GM18511 (cell line): ENCODE measurements around the gene UAP1L1.
"Not testable (repeated sequence)": the region's sequence is repeated elsewhere in the genome, so short reads cannot be mapped to it uniquely, and the experiment has no call there.

Experiments
- ATAC-seq: cut with Tn5 transposase; IDR thresholded peaks from one replicate; pipeline ENCODE4 v1.9.1; 2021; ENCODE audit warnings: mild to moderate bottlenecking, moderate library complexity; ENCODE audit not compliant: unreplicated experiment

The UAP1L1 gene

DNA sequence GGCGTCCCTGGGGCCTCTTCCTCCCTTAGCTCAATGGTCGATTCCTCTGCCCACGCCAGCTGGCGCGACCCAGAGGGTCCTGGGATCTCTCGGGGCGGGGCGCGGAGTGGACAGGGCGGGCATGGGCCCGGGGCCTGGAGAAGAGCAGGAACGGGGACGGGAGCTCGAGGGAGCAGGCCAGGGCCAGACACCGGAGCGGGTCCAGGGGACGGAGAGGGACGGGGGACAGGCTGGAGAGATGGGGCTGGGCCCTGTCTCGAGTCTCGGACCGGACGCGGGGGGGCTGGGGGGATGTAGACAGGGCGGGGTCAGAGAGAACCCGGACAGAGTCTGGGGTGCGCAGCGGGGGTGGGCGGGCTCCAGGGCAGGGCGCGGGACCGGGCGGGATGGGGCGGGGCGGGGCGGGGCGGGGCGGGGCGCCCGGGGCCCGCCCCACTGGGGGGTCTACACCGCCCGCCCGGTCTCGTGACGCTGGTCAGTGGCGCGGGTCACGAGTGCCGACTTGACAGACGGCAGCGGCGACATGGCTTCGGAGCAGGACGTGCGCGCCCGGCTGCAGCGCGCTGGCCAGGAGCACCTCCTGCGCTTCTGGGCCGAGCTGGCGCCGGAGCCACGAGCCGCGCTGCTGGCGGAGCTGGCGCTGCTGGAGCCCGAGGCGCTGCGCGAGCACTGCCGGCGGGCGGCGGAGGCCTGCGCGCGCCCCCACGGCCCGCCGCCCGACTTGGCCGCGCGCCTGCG, at the start of gene UAP1L1:
Gene UAP1L1 (plus strand): TSS at position 508 of the 738 bp plus-strand sequence. CDS start 16 bp downstream, at position 524.
- ATAC-seq, result no peak

GRCh38 chr9:137028263-137029057, 48.9 kb upstream of the UAP1L1 start:
- ATAC-seq, result peak; percentile 46

DNA sequence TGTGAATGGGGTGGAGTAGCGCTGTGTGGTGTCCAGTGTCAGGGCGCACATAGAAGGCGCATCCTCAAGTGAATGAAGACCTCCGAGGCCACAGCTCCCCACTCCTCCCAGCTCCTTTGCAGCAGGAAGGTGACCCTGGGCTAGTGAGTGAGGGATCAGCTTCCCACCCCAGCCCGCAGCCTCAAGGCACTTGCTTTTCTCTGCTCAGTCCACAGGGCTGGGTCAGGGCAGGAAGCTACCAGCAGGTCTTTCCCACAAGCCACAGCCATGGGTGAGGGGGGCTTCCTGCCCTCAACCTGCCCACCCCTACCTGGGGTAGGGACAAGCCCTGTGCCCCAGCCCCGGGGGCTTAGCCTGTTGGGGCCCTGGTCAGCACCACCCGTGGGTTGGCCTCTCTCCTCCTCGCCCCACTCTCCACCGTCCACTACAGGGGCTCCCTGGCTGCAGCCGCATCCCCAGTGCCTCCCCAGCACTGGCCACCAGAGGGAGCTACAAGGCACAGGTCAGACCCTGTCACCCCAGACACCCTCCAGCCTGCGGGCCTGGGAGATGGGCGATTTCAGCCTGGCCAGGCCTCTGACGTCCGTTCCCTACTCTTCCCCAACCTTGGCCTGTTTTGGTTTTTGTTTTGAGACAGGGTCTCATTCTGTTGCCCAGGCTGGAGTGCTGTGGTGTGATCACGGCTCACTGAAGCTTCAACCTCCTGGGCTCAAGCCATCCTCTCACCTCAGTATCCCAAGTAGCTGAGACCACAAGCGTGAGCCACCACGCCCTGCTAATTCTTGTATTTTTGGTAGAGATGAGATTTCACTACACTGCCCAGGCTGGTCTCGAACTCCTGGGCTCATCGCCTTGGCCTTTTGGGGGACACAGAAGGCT, 48.0 kb upstream of the UAP1L1 start:
- no peak for ATAC-seq

DNA sequence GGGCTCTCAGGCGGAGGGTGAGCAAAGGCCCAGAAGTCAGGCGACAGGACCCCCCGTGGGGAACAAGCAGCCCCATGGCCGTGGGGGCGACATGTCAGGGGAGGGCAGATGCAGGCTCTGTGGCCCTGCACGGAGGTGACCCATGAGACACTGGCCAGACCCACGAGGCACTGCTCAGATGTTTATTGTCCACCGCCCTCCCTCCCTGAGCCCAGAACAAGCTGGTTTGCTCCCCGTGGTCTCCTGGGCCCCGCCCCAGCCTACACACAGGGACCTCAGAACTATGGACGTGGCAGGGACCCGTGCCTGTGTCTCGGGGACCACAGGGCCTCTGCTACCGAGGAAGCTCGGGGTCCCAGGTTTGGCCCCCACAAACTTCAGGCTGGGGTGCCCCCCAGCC, 47.3 kb upstream of the UAP1L1 start:
- ATAC-seq, result no peak

- ATAC-seq, result no peak
Observed at GRCh38 chr9:137030538-137031527, 46.5 kb upstream of the UAP1L1 start.

- ATAC-seq, result no peak
Observed at GRCh38 chr9:137031904-137032640, 45.2 kb upstream of the UAP1L1 start, which contains the start of gene FUT7. Gene FUT7 (minus strand): TSS chr9:137032088. CDS start chr9:137031991, 97 bp downstream.

GRCh38 chr9:137032858-137033257, 44.5 kb upstream of the UAP1L1 start:
- ATAC-seq, result no peak

- not testable (repeated sequence) for ATAC-seq
Observed at GRCh38 chr9:137033481-137033880, 43.8 kb upstream of the UAP1L1 start.

DNA sequence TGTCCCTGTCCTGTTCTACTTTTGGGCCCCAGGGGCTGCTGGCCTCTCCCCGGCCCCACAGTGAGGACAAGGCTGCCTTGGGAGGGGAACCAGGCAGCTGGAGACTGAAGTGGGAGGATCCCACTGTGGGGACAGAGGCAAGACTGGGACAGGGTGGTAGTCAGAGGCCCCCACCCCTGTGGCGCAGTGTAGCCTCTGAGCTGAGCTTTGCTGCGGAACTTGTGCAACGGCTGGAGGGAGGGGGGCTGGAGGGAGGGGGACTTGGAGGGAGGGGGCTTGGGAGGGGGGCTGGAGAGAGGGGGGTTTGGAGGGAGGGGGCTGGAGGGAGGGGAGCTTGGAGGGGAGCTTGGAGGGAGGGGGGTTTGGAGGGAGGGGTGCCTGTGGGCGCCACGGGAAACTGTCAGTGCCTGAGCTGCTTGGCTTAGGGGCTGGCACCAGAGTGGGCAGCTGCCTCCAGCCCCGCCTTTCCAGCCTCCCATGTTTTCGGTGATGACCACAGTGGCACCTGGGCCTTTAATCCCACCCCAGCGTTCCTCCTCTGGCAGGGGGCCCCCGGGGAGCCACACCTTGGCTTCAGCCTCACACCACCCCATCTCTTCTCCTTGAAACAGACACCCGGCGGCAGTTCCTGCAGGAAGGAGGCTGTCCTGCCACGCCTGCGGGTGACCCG, 43.1 kb upstream of the UAP1L1 start:
- ATAC-seq, result no peak

DNA sequence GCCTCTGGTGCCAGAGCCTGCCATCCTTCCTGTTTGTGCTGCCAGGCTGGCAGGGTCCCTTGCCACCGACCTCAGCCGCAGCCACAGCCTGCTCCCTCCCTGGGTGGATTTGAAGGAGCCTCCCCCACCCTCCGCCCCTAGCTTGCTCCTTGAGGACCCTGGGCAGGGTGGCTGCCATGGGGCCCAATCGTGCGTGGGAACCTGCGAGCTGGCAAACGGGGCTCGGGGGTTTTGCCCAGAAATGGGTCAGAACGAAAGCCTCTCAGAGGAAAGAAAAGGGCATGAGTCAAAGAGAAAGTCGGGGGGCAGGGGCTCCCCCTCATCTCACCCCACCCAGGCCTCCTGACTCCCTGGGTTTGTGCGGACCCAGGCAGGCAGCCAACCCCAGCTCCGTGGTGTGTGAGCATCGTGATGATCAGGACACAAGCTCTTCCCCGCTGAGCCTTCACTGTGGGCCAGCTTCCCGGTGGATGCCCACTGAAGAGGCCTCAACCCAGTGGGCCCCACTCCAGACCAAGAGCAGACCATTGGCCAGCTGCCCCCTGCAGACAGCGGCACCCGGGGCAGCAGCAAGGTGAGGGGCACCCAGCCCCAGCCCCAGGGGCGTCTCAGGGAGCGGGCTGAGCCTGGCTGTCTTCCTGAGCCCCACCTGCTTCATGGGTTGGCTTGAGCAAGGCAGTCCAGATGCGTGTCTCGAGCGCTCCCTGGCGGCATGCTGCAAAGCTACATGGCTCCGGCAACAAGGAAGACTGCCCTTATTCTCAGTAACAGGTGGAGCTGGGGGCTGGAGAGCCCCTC, 42.4 kb upstream of the UAP1L1 start:
- ATAC-seq, result peak; percentile 69

GRCh38 chr9:137035507-137035834, 41.8 kb upstream of the UAP1L1 start:
- no peak for ATAC-seq

GRCh38 chr9:137035937-137036336, 41.4 kb upstream of the UAP1L1 start:
- no peak for ATAC-seq

- ATAC-seq, result no peak
Observed at GRCh38 chr9:137037035-137037434, 40.3 kb upstream of the UAP1L1 start.

DNA sequence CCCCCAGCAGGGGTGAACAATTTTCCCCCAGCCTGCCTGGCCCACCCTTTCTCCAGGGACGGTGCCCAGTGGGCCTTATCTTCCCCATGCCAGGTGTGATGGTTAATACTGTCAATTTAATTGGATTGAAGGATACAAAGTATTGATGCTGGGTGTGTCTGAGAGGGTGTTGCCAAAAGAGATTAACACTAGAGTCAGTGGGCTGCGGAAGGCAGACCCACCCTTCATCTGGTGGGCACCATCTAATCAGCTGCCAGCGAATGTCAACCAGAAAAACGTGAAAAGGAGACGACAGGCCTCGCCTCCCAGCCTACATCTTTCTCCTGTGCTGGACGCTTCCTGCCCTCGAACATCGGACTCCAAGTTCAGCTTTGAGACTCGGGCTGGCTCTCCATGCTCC, 39.8 kb upstream of the UAP1L1 start:
- no peak for ATAC-seq

DNA sequence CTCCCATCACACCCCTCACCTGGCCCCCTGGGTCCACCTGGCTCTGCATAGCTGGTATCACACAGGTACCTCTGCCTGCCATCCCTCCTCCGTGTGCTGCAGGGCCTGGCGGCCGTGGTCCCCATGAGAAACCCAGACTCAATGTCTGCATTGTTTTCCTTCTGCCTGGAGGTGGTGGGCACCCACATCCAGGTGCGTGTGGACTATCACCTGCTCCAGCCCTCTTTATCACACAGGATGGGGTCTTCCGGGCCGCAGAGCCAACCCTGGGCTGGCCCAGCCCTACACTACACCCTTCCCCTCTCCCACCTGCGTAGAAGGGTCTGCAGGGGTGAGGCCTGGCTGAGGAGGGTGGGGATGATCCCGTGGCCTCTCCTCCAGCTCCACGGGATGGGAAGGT, 38.4 kb upstream of the UAP1L1 start:
- no peak for ATAC-seq

- no peak for ATAC-seq
Observed at GRCh38 chr9:137039611-137040366, 37.5 kb upstream of the UAP1L1 start.

DNA sequence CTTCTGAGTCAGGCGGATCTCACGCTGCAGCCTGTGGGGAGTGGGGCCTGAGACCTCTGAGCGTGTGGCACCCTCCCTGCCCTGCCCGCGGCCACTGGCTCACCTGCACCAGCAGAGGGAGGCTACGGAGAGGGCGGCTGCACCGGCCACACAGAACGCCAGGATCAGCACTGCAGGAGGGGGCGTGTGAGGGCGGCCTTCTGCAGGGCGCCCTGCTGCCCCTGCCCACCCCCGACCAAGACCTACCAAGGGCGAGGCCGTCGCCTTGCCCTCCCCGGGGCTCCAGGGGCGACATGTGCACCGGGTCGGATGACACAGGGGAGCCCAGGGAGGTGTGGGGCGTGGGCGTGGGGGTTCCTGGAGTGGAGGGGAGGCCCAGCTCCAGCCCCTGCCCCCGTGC, 36.7 kb upstream of the UAP1L1 start:
- ATAC-seq, result no peak
